ENCODE data around the gene MISP3.

DNA sequence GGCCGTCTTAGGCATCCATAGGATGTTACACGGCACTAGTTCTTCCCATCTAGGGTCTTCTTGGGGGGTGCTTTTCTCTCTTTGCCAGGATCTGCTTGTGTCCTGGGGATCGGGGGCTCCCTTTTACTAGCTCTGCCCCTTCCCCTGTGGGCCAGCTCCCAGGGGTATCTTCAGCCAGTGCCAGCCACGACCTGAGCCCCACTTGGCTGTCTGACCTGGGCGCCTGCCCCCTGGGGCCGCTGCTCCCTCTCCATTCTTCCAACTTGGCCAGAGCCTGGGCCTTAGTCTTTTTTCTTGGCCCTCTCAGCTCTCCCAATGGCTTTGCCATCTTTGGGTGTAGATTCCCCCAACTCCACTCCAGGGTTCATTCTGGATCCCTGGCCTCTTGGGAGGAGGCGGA is 41.9 kb downstream of the MISP3 start:
- TF ChIP-seq, protein P1, sequence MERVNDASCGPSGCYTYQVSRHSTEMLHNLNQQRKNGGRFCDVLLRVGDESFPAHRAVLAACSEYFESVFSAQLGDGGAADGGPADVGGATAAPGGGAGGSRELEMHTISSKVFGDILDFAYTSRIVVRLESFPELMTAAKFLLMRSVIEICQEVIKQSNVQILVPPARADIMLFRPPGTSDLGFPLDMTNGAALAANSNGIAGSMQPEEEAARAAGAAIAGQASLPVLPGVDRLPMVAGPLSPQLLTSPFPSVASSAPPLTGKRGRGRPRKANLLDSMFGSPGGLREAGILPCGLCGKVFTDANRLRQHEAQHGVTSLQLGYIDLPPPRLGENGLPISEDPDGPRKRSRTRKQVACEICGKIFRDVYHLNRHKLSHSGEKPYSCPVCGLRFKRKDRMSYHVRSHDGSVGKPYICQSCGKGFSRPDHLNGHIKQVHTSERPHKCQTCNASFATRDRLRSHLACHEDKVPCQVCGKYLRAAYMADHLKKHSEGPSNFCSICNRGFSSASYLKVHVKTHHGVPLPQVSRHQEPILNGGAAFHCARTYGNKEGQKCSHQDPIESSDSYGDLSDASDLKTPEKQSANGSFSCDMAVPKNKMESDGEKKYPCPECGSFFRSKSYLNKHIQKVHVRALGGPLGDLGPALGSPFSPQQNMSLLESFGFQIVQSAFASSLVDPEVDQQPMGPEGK (CRISPR knock-in tag; IDR thresholded peaks at IDR 0.05; ENCODE audit: borderline replicate concordance) = no peak
- TF ChIP-seq PPARA (CRISPR knock-in tag; IDR thresholded peaks at IDR 0.05; ENCODE audit: borderline replicate concordance) = no peak
- TF ChIP-seq, protein P2, sequence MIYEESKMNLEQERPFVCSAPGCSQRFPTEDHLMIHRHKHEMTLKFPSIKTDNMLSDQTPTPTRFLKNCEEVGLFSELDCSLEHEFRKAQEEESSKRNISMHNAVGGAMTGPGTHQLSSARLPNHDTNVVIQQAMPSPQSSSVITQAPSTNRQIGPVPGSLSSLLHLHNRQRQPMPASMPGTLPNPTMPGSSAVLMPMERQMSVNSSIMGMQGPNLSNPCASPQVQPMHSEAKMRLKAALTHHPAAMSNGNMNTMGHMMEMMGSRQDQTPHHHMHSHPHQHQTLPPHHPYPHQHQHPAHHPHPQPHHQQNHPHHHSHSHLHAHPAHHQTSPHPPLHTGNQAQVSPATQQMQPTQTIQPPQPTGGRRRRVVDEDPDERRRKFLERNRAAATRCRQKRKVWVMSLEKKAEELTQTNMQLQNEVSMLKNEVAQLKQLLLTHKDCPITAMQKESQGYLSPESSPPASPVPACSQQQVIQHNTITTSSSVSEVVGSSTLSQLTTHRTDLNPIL (CRISPR knock-in tag; IDR thresholded peaks at IDR 0.05; ENCODE audit: low read depth) = no peak
- TF ChIP-seq, protein P3, sequence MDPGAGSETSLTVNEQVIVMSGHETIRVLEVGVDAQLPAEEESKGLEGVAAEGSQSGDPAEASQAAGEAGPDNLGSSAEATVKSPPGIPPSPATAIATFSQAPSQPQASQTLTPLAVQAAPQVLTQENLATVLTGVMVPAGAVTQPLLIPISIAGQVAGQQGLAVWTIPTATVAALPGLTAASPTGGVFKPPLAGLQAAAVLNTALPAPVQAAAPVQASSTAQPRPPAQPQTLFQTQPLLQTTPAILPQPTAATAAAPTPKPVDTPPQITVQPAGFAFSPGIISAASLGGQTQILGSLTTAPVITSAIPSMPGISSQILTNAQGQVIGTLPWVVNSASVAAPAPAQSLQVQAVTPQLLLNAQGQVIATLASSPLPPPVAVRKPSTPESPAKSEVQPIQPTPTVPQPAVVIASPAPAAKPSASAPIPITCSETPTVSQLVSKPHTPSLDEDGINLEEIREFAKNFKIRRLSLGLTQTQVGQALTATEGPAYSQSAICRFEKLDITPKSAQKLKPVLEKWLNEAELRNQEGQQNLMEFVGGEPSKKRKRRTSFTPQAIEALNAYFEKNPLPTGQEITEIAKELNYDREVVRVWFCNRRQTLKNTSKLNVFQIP (CRISPR knock-in tag; IDR thresholded peaks at IDR 0.05; ENCODE audit: borderline replicate concordance, low read depth) = no peak
- TF ChIP-seq TCF4 (CRISPR knock-in tag; IDR thresholded peaks at IDR 0.05; ENCODE audit: borderline replicate concordance) = no peak
- TF ChIP-seq, protein P4, sequence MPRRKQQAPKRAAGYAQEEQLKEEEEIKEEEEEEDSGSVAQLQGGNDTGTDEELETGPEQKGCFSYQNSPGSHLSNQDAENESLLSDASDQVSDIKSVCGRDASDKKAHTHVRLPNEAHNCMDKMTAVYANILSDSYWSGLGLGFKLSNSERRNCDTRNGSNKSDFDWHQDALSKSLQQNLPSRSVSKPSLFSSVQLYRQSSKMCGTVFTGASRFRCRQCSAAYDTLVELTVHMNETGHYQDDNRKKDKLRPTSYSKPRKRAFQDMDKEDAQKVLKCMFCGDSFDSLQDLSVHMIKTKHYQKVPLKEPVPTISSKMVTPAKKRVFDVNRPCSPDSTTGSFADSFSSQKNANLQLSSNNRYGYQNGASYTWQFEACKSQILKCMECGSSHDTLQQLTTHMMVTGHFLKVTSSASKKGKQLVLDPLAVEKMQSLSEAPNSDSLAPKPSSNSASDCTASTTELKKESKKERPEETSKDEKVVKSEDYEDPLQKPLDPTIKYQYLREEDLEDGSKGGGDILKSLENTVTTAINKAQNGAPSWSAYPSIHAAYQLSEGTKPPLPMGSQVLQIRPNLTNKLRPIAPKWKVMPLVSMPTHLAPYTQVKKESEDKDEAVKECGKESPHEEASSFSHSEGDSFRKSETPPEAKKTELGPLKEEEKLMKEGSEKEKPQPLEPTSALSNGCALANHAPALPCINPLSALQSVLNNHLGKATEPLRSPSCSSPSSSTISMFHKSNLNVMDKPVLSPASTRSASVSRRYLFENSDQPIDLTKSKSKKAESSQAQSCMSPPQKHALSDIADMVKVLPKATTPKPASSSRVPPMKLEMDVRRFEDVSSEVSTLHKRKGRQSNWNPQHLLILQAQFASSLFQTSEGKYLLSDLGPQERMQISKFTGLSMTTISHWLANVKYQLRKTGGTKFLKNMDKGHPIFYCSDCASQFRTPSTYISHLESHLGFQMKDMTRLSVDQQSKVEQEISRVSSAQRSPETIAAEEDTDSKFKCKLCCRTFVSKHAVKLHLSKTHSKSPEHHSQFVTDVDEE (CRISPR knock-in tag; IDR thresholded peaks at IDR 0.05) = no peak
- TF ChIP-seq TOX (CRISPR knock-in tag; IDR thresholded peaks at IDR 0.05; ENCODE audit: borderline replicate concordance) = no peak
- no peak for TF ChIP-seq GLIS3 (CRISPR knock-in tag; IDR thresholded peaks at IDR 0.05)
- TF ChIP-seq ZFP3 (CRISPR knock-in tag; IDR thresholded peaks at IDR 0.05) = no peak
- TF ChIP-seq ARNTL (CRISPR knock-in tag; IDR thresholded peaks at IDR 0.05; ENCODE audit: borderline replicate concordance, low read depth) = no peak
- TF ChIP-seq BACH2 (CRISPR knock-in tag; IDR thresholded peaks at IDR 0.05; ENCODE audit: borderline replicate concordance) = no peak
- TF ChIP-seq ESRRG (CRISPR knock-in tag; IDR thresholded peaks at IDR 0.05) = no peak
- TF ChIP-seq ZFP30 (CRISPR knock-in tag; IDR thresholded peaks at IDR 0.05) = no peak

Measured in SK-N-SH treated with all-trans-retinoic acid at 6 μM for 48 hours (cell line).